HL-60 (cell line): Measurements from ENCODE around the gene HCRTR1.

Experiments
- POLR2AphosphoS5 ChIP-seq: IDR thresholded peaks from 2 replicates; pipeline ENCODE4 v1.6.1; 2012; ENCODE audit warnings: low read depth
- TF ChIP-seq, protein P1 (sequence below): IDR thresholded peaks from one replicate; pipeline ENCODE4 v1.5.1; 2011; ENCODE audit warnings: low read length, control low read depth, inconsistent platforms; ENCODE audit not compliant: insufficient read depth
- TF ChIP-seq, protein P2 (sequence below): IDR thresholded peaks from 2 replicates; pipeline ENCODE4 v1.6.1; 2012; ENCODE audit warnings: low read depth; ENCODE audit not compliant: insufficient replicate concordance

DNA sequence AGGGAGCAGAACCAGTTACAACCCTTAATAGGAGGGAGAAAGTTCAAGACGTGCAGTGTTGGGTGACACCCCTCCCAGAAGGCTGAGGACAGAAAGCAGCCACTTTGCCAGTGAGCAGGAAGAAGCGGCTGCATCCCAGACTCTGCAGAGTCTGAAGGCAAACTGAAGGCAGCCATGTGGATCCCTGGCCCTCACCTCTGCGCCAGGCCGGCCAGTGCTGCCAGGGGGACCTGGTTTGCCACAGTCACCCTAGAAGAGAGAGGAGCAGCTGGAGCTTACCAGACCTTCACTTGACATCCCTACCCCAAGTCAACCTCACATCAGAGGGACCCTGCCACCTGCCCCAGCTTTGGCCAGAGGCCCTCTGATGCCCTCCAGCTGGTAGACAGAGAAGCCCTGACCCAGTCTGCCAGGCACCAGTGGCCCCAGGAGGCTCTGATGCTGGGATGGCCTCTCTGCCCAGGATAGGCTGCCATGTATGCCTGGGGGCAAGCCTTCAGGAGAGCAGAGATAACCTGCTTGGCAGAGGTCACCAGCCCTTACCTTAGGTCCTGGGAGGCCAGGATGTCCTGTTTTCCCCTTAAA is 43.5 kb downstream of the HCRTR1 start:
- TF ChIP-seq, protein P1, sequence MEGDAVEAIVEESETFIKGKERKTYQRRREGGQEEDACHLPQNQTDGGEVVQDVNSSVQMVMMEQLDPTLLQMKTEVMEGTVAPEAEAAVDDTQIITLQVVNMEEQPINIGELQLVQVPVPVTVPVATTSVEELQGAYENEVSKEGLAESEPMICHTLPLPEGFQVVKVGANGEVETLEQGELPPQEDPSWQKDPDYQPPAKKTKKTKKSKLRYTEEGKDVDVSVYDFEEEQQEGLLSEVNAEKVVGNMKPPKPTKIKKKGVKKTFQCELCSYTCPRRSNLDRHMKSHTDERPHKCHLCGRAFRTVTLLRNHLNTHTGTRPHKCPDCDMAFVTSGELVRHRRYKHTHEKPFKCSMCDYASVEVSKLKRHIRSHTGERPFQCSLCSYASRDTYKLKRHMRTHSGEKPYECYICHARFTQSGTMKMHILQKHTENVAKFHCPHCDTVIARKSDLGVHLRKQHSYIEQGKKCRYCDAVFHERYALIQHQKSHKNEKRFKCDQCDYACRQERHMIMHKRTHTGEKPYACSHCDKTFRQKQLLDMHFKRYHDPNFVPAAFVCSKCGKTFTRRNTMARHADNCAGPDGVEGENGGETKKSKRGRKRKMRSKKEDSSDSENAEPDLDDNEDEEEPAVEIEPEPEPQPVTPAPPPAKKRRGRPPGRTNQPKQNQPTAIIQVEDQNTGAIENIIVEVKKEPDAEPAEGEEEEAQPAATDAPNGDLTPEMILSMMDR = no peak
- TF ChIP-seq, protein P2, sequence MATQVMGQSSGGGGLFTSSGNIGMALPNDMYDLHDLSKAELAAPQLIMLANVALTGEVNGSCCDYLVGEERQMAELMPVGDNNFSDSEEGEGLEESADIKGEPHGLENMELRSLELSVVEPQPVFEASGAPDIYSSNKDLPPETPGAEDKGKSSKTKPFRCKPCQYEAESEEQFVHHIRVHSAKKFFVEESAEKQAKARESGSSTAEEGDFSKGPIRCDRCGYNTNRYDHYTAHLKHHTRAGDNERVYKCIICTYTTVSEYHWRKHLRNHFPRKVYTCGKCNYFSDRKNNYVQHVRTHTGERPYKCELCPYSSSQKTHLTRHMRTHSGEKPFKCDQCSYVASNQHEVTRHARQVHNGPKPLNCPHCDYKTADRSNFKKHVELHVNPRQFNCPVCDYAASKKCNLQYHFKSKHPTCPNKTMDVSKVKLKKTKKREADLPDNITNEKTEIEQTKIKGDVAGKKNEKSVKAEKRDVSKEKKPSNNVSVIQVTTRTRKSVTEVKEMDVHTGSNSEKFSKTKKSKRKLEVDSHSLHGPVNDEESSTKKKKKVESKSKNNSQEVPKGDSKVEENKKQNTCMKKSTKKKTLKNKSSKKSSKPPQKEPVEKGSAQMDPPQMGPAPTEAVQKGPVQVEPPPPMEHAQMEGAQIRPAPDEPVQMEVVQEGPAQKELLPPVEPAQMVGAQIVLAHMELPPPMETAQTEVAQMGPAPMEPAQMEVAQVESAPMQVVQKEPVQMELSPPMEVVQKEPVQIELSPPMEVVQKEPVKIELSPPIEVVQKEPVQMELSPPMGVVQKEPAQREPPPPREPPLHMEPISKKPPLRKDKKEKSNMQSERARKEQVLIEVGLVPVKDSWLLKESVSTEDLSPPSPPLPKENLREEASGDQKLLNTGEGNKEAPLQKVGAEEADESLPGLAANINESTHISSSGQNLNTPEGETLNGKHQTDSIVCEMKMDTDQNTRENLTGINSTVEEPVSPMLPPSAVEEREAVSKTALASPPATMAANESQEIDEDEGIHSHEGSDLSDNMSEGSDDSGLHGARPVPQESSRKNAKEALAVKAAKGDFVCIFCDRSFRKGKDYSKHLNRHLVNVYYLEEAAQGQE = no peak
- no peak for TF ChIP-seq POLR2AphosphoS5
